Neural cell (in vitro differentiated cells): ENCODE data around the gene EP400. TPM values are rescaled to one million over a fixed set of nuclear protein-coding genes. Genes with fewer than 3 reads are reported as not detected.

Source experiments
- H2AFZ ChIP-seq: fragments of 200-600, 300-800 bp; sonication (generic), shearing (Covaris generic); 2 replicates; pipeline ENCODE4 v1.6.0; 2014; ENCODE audit warnings: low read depth, mild to moderate bottlenecking, antibody characterized with exemption, low read length, moderate library complexity
- H3F3A ChIP-seq: fragments of 200-600 bp; shearing (Covaris generic); 2 replicates; pipeline ENCODE4 v1.6.1; 2016; ENCODE audit warnings: mild to moderate bottlenecking, moderate library complexity, mixed read lengths, antibody characterized with exemption, low read length; ENCODE audit not compliant: insufficient read depth, poor library complexity, severe bottlenecking
- H3K27ac ChIP-seq: fragments of 200-600, 300-800 bp; sonication (generic), shearing (Covaris generic); 2 replicates; pipeline ENCODE4 v1.5.1; 2014; ENCODE audit warnings: mild to moderate bottlenecking, low read length, moderate library complexity
- H3K27me3 ChIP-seq: fragments of 300-800, 200-600 bp; sonication (generic), shearing (Covaris generic); 2 replicates; pipeline ENCODE4 v1.6.0; 2014; ENCODE audit warnings: mild to moderate bottlenecking, low read depth, low read length, moderate library complexity; ENCODE audit not compliant: insufficient read depth
- H3K36me3 ChIP-seq: fragments of 300-800, 200-600 bp; sonication (generic), shearing (Covaris generic); 2 replicates; pipeline ENCODE4 v1.5.1; 2014; ENCODE audit warnings: mild to moderate bottlenecking, antibody characterized with exemption, low read length, moderate library complexity; ENCODE audit not compliant: insufficient read depth
- H3K4me2 ChIP-seq: fragments of 300-800, 200-600 bp; sonication (generic), shearing (Covaris generic); 2 replicates; pipeline ENCODE4 v1.6.0; 2014; ENCODE audit warnings: mild to moderate bottlenecking, low read length
- H3K4me3 ChIP-seq: fragments of 300-800, 200-600 bp; sonication (generic), shearing (Covaris generic); 2 replicates; pipeline ENCODE4 v1.5.1; 2014; ENCODE audit warnings: mild to moderate bottlenecking, low read length, moderate library complexity
- H3K79me2 ChIP-seq: fragments of 200-600 bp; shearing (Covaris generic); replicated peaks from 2 replicates; pipeline ENCODE4 v1.6.0; 2014; ENCODE audit warnings: mild to moderate bottlenecking, low read length, moderate library complexity; ENCODE audit not compliant: insufficient read depth
- H3K9ac ChIP-seq: fragments of 300-800, 200-600 bp; sonication (generic), shearing (Covaris generic); 2 replicates; pipeline ENCODE4 v1.6.1; 2016; ENCODE audit warnings: mild to moderate bottlenecking, low read length, mixed read lengths
- H3K9me2 ChIP-seq: fragments of 200-600 bp; shearing (Covaris generic); 2 replicates; pipeline ENCODE4 v1.6.1; 2016; ENCODE audit warnings: mild to moderate bottlenecking, low read length, mixed read lengths; ENCODE audit not compliant: insufficient read depth
- H3K9me3 ChIP-seq: fragments of 200-600, 300-800 bp; sonication (generic), shearing (Covaris generic); 2 replicates; pipeline ENCODE4 v1.6.1; 2016; ENCODE audit warnings: mild to moderate bottlenecking, mixed run types, low read length, moderate library complexity, mixed read lengths
- H4K20me1 ChIP-seq: fragments of 200-600 bp; shearing (Covaris generic); 2 replicates; pipeline ENCODE4 v1.6.1; 2016; ENCODE audit warnings: mild to moderate bottlenecking, mixed run types; ENCODE audit not compliant: insufficient read depth
- CTCF ChIP-seq: fragments of 450-650 bp; IDR thresholded peaks from 2 replicates; pipeline ENCODE4 v1.5.1; 2014; ENCODE audit warnings: antibody characterized with exemption, mild to moderate bottlenecking, moderate library complexity; ENCODE audit not compliant: poor library complexity, severe bottlenecking
- EP300 ChIP-seq: fragments of 450-650 bp; conservative IDR thresholded peaks from 2 replicates; pipeline ENCODE4 v1.6.1; 2014; ENCODE audit warnings: antibody characterized with exemption, mild to moderate bottlenecking, moderate library complexity; ENCODE audit not compliant: poor library complexity, severe bottlenecking
- EZH2 ChIP-seq: fragments of 200-600, 300-800 bp; shearing (Covaris generic), sonication (generic); IDR thresholded peaks from 2 replicates; pipeline ENCODE4 v1.6.1; 2014; ENCODE audit warnings: antibody characterized with exemption, low read length, borderline replicate concordance, mild to moderate bottlenecking; ENCODE audit not compliant: insufficient read depth, poor library complexity, severe bottlenecking
- MXI1 ChIP-seq: fragments of 450-650 bp; conservative IDR thresholded peaks from 2 replicates; pipeline ENCODE4 v1.6.1; 2014; ENCODE audit warnings: antibody characterized with exemption, mild to moderate bottlenecking; ENCODE audit not compliant: poor library complexity, severe bottlenecking
- POLR2AphosphoS5 ChIP-seq: IDR thresholded peaks from 2 replicates; pipeline ENCODE4 v1.6.1; 2012
- RAD21 ChIP-seq: fragments of 450-650 bp; conservative IDR thresholded peaks from 2 replicates; pipeline ENCODE4 v1.6.1; 2014; ENCODE audit warnings: antibody characterized with exemption, mild to moderate bottlenecking, moderate library complexity
- REST ChIP-seq: IDR thresholded peaks from 2 replicates; pipeline ENCODE4 v1.6.1; 2012; ENCODE audit warnings: borderline replicate concordance
- SMC3 ChIP-seq: fragments of 450-650 bp; conservative IDR thresholded peaks from 2 replicates; pipeline ENCODE4 v1.6.1; 2014; ENCODE audit warnings: antibody characterized with exemption, mild to moderate bottlenecking, moderate library complexity; ENCODE audit not compliant: poor library complexity
- TAF1 ChIP-seq: IDR thresholded peaks from 2 replicates; pipeline ENCODE4 v1.6.1; 2012; ENCODE audit warnings: low read depth
- polyA plus RNA-seq: library from polyadenylated mRNA; depleted of rRNA; stranded (reverse); fragments of >200 nt; gene quantifications from 2 replicates; pipeline ENCODE4 v1.2.3, GENCODE V29; 2014

EP400 gene
- polyA plus RNA-seq, 1 donor from 2014 or later = 19.4 TPM

- H3K27me3 ChIP-seq = no peaks in the 10 kb centered on the region
- H3K4me3 ChIP-seq = no peak overlapping the region
- no peak overlapping the region for H3K27ac ChIP-seq
- TF ChIP-seq CTCF (no peak), SMC3 (no peak), TAF1 (no peak)
- H3K36me3 ChIP-seq = no peaks in the 10 kb centered on the region
- no peaks in the 10 kb centered on the region for H3F3A ChIP-seq
- no peak overlapping the region for H3K4me2 ChIP-seq
- no peak overlapping the region for H2AFZ ChIP-seq
- no peaks in the 10 kb centered on the region for H4K20me1 ChIP-seq
- H3K9ac ChIP-seq = no peak overlapping the region
- H3K79me2 ChIP-seq = no peaks in the 10 kb centered on the region
- no peaks in the 10 kb centered on the region for H3K9me3 ChIP-seq
- no peaks in the 10 kb centered on the region for H3K9me2 ChIP-seq
Observed at GRCh38 chr12:131914179-131914702, 35.5 kb upstream of the EP400 start.

- Histone ChIP-seq H3K9me2 (no peaks in the 10 kb centered on the region), H3K9me3 (no peaks in the 10 kb centered on the region), H3K27me3 (no peaks in the 10 kb centered on the region), H3K9ac (no peak overlapping the region), H3K36me3 (no peaks in the 10 kb centered on the region), H3K79me2 (no peaks in the 10 kb centered on the region), H3K4me2 (no peak overlapping the region), H3K4me3 (no peak overlapping the region), H2AFZ (no peak overlapping the region), H3K27ac (no peak overlapping the region), H3F3A (no peaks in the 10 kb centered on the region), H4K20me1 (no peaks in the 10 kb centered on the region)
- TF ChIP-seq REST (no peak), RAD21 (no peak), EP300 (no peak), CTCF (no peak), MXI1 (no peak), POLR2AphosphoS5 (no peak), EZH2 (no peak), TAF1 (no peak), SMC3 (no peak)
Observed at GRCh38 chr12:131915000-131915689, 34.6 kb upstream of the EP400 start.
